NCI-H1105 treated with DMSO at 0.1 percent for 48 hours (cell line): ENCODE data around the gene ZNF735.
"Not testable (repeated sequence)": the region's sequence is repeated elsewhere in the genome, so short reads cannot be mapped to it uniquely, and the experiment has no call there.

Source experiments
- DNase-seq: peaks from one replicate; lab custom pipeline; 2025; lab: John Stamatoyannopoulos, UW

The ZNF735 gene

DNA sequence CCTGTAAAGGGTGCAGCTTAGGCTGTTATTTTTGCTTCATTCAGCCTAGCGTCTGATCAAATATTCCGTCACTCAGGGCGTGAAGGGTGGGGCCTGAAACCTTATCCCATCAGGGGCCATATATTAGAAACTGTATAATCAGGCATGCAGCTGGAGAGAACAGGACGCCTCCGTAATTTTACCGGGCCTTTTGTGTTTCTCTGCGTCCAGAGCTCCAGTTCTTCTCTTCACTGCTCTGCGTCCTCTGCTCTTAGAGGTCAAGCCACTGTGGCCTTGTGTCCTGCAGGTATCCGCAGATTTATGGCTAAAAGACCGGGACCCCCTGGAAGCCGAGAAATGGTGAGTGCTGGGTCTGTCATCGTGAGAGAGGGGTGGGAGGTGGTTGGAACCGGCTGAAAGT, at the start of gene ZNF735:
ZNF735 (plus strand) TSS at position 301 of the 400 bp plus-strand sequence; CDS start at position 301, 0 bp downstream.
- DNase-seq, result no peak

DNA sequence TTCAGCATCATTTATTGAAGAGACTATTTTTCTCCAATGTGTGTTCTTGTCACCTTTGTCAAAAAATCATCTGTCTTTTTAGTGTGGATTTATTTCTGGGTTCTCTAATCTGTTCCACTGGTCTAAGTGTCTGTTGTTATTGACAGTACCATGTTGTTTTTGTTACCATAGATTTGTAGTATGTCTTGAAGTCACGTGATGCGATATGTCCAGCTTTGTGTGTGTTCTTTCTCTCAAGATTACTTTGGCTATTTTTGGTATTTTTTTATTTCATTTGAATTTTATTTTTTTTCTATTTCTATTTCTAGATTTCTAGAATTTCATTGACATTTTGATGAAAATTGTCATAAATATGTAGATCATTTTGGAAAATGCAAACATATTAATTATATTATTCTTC, 36.0 kb upstream of the ZNF735 start:
- DNase-seq, result not testable (repeated sequence)

DNA sequence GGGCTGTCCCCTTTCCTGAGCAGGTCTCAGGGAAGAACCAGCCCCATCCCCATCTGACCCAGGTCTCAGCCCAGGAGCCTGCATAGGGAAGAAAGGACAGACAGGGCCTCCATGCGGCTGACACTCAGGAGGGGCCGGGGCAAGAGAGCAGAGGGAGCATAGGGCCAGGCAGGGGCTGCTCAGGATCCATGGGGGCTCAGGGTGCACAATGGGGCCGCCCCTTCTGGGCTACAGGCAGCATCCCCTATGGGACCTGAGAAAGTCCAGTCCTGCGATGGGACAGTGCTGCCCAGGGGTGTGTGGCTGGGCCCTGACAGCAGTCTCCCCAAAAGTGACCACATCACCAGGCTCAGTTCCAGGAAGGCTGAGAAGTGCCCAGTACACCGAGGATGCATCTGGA, 32.7 kb upstream of the ZNF735 start:
- no peak for DNase-seq

DNA sequence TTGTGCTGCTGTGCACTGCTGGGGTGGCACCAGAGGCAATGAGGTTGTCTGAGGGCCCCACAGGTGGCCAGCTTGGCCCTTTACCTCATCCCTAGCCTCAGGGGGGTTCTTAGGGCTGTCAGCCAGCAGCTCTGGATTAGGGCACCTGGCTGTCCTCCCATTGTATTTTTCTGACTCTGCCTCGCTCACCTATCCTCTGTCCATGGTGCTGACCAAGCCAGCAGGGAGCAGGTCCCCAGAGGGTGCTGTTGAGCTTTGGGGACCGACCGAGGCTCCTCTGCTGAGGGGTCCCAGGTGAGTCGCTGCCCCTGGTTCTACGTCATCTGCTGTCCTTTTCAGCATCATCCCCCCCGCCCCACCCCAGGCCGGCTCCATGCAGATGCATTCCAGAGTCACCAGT, 32.1 kb upstream of the ZNF735 start:
- DNase-seq, result no peak

DNA sequence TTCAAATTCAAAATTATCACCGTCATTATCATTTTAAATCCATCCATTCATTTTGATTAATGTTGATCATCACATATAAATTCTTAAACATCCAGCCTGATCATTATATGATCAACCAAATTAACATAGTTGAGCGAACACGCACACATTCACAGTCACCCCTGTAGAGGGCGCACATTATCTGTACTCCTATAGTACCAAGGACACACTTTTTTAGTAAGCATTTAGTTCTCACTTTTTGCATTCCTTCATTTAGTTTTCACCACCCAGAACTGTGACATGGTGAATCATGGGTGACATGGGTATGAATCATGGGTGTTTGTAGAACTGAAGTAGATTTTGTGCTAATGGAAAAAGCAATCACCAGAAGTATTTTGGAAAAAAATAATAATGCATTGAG, 26.0 kb upstream of the ZNF735 start:
- no peak for DNase-seq

DNA sequence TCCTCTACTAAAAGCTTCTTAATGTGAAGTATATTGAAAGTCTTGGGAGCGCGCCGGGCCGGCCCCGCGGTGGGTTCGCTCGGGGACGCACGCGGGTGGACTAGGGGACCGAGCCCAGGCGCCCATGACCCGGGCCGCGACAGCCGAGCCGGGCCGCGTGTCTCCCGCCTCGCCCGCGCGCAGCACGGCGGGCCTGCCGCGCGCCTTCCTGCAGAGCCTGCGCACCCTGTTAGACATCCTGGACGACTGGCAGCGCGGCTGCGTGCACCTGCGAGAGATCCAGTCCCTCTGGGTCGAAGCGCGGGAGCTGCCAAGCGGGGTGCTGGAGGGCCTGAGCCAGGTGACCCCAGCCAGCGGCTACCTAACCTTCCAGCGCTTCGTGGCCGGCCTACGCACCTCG, 25.4 kb upstream of the ZNF735 start:
- no peak for DNase-seq

DNA sequence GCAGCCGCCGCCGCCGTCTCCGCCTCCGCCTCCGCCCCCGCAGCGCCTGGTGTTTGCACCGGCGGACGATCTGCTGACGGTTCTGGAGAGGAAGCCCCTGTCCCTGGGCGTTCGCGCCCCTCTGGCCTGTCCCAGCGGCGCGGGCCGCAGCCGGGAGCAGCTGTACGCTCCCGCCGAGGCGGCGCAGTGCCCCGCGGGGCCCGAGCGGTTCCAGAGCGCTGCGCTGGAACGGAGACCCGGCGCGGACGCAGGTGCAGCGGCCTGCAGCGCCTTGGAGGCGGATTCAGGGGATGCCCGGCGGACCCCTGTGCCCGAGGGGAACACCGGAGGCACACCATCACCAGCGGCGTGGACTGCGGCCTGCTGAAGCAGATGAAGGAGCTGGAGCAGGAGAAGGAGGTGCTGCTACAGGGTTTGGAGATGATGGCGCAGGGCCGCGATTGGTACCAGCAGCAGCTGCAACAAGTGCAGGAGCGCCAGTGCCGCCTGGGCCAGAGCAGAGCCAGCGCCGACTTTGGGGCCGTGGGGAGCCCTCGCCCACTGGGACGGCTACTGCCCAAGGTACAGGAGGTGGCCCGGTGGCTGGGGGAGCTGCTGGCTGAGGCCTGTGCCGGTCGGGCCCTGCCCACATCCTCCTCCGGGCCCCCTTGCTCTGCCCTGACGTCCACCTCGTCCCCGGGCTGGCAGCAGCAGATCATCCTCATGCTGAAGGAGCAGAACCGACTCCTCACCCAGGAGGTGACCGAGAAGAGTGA, 24.8 kb upstream of the ZNF735 start:
- DNase-seq, result no peak

DNA sequence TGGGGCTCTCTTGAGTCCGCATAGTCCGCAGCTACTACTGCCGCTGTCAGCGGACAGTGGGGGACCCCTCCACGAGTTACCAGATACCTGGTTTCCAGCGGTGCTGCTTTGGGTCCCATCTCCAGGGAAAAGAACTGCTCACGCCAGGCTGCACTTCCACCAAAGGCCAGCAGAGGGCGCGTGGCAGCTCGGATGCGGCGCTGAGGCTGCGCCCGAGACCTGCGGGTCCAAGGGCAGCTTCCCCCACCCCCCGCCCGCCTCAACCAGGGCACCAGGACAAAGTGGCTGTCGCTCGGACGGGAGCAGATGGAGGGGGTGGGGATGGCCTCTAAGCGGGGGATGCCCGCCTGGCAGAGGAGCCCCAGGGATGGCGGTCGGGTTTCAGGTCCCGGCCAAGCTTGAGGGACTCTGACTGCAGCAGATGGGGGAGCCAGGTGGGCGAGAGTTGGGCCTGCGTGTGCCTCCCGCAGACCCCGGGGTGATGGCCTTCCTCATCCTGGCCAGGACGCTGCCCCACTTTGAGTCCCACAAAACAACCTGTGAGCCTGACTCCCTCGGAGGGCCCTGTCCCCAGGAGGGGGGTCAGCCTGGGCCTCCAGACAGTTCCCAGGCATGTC, 23.8 kb upstream of the ZNF735 start:
- no peak for DNase-seq

DNA sequence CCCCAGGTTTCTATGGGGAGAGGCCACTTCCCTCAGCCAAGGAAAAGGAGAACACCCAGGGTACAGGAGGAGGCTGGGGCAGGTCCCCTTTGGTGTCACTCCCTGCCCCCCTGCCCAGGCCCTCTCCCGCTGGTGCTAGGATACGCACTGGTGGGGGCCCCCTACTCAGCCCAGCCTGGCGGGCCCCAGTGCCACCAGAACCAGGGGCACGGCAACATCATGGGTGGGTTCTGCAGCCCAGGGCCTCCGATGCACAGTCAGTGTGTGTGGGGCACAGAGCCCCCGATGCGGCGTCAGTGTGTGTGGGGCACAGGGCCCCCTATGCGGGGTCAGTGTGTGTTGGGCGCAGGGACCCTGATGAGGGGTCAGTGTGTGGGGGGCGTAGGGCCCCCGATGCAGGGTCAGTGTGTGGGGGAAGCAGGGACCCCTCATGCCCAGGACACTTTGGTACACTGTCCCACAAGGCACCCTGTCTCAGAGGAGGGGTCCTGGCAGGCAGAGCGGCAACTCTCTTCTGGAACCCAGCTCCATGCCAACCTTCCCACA, 23.1 kb upstream of the ZNF735 start:
- no peak for DNase-seq

DNA sequence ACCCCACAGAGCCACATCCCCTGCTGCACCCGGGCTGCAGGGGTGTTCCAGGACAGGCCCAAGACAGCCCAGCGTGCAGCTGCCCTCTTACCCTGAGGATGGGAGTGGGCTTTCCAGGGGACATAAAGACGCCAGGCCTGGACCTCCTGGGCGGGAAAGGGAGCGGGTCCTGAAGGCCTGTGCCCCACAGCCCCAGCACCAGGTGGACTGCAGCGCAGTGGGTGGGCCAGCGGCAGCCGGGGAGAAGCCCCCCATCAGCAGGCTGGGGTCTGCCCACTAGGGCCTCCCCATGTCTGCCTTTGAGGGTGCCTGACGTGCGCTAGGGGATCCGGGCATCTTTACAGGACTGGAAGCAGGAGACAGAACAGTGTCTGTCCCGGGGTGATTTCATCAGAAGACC, 22.6 kb upstream of the ZNF735 start:
- no peak for DNase-seq

DNA sequence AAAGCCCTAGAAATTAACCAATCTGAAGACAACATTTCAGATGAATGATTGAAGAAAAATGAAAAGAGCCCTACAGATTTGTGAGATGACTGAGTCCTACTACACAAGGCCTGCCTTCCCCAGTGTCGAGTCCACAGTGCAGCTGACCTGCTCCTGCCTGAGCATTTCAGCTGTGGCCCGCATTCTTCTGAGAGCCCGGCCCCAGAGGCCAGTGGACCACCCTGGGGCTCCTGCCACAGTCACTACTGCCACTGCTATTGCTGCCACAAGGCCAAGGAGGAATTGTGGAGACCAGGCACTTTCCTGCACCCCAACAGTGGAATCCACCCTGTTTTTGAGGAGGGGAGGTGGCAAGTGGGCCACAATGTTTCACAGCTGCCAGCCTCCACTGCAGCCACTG, 19.6 kb upstream of the ZNF735 start:
- DNase-seq, result no peak

DNA sequence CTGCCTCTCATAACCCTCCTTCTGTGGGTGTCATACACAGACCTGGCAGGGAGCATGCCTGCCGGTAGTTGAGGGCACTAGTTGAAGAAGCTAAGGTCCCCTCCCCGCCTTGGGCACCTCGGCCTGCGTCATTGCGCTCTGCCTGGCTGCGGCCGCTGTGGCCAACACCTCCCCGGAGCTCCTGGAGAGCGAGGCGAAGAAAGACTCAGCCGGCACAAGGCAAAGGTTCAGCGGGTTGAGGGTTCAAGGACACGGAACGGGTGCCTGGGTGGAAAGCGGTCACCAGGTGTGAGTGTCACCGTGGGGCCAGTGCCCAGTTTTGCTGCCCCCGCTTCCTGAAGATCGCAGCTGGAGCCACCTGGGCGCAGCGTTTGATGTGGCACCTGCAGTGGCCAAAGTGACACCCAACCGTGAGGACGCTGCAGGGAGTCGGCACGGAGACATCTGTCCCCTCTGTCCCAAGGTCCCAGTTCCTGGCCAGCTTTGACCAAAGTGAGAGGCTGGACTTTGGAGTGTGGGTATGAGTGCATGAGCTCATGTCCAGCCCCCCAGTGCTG, 14.8 kb upstream of the ZNF735 start:
- DNase-seq, result no peak

DNA sequence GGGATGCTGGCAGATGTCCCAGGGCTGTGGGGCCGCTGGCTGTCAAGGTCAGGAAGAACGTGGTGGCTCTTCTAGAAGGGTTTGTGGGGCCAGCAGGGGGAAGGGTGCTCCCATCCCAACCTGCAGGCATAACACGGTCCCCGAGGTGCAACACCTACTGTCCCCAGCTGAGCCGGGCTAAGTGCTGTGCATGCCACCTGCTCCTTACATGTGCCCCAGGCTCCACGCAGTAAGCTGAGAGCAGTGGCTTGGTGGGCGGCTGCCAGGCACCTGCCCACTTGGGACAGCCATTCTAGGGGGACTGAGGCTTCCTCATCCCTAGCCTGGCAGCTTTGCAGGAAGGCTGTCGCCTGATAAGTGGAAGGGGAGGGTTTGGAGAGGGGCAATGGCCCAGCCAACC, 14.2 kb upstream of the ZNF735 start:
- no peak for DNase-seq

DNA sequence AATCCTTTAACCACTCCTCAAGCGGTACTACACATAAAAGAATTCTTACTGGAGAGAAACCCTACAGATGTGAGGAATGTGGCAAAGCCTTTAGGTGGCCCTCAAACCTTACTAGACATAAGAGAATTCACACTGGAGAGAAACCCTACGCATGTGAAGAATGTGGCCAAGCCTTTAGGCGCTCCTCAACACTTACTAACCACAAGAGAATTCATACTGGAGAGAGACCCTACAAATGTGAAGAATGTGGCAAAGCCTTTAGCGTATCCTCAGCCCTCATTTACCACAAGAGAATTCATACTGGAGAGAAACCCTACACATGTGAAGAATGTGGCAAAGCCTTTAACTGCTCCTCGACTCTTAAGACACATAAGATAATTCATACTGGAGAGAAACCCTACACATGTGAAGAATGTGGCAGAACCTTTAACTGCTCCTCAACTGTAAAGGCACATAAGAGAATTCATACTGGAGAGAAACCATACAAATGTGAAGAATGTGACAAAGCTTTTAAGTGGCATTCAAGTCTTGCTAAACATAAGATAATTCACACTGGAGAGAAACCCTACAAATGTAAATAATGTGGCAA, 12.8 kb downstream of the ZNF735 start:
- not testable (repeated sequence) for DNase-seq

DNA sequence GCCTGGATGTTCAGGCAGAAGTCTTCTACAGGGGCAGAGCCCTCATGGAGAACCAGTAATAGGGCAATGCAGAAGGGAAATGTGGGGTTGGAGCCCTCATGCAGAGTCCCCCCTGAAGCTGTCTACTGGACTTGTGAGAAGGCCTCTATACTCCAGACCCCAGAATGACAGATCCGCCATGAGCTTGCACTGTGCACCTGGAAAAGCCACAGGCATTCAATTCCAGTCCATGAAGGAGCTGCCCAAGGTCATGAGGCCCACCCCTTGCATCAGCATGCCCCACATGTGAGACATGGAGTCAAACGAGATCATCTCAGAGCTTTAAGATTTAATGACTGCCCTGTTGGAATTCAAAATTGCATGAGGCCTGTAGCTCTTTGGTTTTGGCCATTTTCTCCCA, 16.4 kb downstream of the ZNF735 start:
- DNase-seq, result no peak

DNA sequence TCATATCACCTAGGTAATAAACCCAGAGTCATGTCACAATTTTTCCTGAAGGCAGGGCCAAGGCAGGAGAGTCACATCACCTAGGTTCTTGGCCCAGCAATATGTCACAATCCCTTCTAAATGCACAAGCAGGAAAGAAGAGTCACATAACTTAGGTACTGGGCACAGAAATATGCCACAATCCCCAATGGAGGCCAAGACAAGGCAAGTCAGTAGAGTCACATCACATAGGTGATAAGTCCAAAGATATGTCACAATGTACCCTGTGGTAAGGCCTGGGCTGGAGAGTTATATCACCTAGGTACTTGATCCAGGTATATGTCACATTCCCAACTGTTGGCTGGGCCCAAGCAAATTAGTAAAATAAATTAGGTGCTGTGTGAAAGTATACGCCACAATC, 21.2 kb downstream of the ZNF735 start, which contains the start of gene ZNF679:
ZNF679 (plus strand) TSS at position 301 of the 400 bp plus-strand sequence. CDS start 20,644 bp downstream, outside the sequence.
- not testable (repeated sequence) for DNase-seq

DNA sequence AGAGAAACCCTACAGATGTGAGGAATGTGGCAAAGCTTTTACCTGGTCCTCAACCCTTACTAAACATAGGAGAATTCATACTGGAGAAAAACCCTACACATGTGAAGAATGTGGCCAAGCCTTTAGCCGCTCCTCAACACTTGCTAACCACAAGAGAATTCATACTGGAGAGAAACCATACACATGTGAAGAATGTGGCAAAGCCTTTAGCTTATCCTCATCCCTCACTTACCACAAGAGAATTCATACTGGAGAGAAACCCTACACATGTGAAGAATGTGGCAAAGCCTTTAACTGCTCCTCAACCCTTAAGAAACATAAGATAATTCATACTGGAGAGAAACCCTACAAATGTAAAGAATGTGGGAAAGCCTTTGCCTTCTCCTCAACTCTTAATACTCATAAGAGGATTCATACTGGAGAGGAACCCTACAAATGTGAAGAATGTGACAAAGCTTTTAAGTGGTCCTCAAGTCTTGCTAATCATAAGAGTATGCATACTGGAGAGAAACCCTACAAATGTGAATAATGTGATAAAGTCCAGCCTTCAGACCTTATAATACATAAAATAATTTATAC, 59.4 kb downstream of the ZNF735 start:
- no peak for DNase-seq
